SK-N-SH treated with all-trans-retinoic acid at 6 μM for 48 hours (cell line): Measurements from ENCODE around the gene INSIG2.

Experiments
- GLIS3 ChIP-seq: fragments of 250-450 bp; sonication (Bioruptor Pico); IDR thresholded peaks from 2 replicates; pipeline ENCODE4 v1.5.0; 2020; ENCODE audit warnings: mild to moderate bottlenecking, moderate library complexity
- ISL1 ChIP-seq: fragments of 250-450 bp; sonication (Bioruptor Pico); IDR thresholded peaks from 2 replicates; pipeline ENCODE4 v2.1.2; 2022; ENCODE audit warnings: mild to moderate bottlenecking, moderate library complexity
- PPARA ChIP-seq: fragments of 250-450 bp; sonication (Bioruptor Pico); IDR thresholded peaks from 2 replicates; pipeline ENCODE4 v1.5.0; 2020; ENCODE audit warnings: mild to moderate bottlenecking, borderline replicate concordance
- RARB ChIP-seq: fragments of 250-450 bp; sonication (Bioruptor Pico); IDR thresholded peaks from 2 replicates; pipeline ENCODE4 v1.8.0; 2021; ENCODE audit warnings: mild to moderate bottlenecking, moderate library complexity
- SNAI2 ChIP-seq: fragments of 250-450 bp; sonication (Bioruptor Pico); IDR thresholded peaks from 2 replicates; pipeline ENCODE4 v1.5.0; 2020; ENCODE audit warnings: mild to moderate bottlenecking, moderate library complexity
- ZFP30 ChIP-seq: fragments of 450-650 bp; formaldehyde crosslinking; IDR thresholded peaks from 2 replicates; pipeline ENCODE4 v1.5.0; 2022; ENCODE audit warnings: mild to moderate bottlenecking, moderate library complexity
- ZNF70 ChIP-seq: fragments of 450-650 bp; formaldehyde crosslinking; IDR thresholded peaks from 2 replicates; pipeline ENCODE4 v1.5.0; 2020; ENCODE audit warnings: mild to moderate bottlenecking, moderate library complexity
- TF ChIP-seq, protein P1 (sequence below): fragments of 250-450 bp; sonication (Bioruptor Pico); IDR thresholded peaks from 2 replicates; pipeline ENCODE4 v1.8.0; 2020; ENCODE audit warnings: mild to moderate bottlenecking, moderate library complexity, borderline replicate concordance
- TF ChIP-seq, protein P2 (sequence below): fragments of 250-450 bp; sonication (Bioruptor Pico); IDR thresholded peaks from 2 replicates; pipeline ENCODE4 v1.5.1; 2020; ENCODE audit warnings: low read depth, mild to moderate bottlenecking, moderate library complexity

DNA sequence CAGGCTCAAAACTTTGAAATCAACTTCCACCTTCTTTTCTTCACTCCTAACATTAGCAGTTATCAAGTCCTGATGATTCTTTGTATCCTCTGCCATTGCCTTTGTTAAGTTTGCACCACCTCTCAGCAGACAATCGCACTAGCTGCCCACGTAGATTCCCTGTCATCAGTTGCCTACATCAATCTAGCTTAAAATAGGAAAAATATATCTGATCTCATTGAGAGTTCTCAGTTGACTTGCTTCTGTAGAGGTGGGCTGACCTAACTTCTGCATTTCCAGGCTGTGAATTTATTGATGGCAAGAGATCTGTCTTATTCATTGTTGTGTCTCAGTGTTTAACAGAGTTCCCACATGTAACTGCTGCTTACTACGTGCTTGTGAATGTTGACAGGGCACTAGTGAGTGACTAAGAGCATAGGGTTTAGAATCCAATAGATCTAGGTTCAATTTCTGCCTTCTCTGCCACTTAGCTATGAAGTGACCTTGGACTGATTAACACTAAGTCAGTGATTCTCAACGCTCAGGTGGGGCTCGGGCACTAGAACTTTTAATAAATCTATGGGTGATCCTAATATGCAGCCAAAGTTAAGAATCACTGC is 3.7 kb upstream of the INSIG2 start:
- TF ChIP-seq, protein P1, sequence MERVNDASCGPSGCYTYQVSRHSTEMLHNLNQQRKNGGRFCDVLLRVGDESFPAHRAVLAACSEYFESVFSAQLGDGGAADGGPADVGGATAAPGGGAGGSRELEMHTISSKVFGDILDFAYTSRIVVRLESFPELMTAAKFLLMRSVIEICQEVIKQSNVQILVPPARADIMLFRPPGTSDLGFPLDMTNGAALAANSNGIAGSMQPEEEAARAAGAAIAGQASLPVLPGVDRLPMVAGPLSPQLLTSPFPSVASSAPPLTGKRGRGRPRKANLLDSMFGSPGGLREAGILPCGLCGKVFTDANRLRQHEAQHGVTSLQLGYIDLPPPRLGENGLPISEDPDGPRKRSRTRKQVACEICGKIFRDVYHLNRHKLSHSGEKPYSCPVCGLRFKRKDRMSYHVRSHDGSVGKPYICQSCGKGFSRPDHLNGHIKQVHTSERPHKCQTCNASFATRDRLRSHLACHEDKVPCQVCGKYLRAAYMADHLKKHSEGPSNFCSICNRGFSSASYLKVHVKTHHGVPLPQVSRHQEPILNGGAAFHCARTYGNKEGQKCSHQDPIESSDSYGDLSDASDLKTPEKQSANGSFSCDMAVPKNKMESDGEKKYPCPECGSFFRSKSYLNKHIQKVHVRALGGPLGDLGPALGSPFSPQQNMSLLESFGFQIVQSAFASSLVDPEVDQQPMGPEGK (CRISPR knock-in tag), result no peak
- TF ChIP-seq ZNF70 (CRISPR knock-in tag) (no peak), PPARA (CRISPR knock-in tag) (no peak), GLIS3 (CRISPR knock-in tag) (no peak), RARB (no peak), ISL1 (no peak), SNAI2 (CRISPR knock-in tag) (no peak), ZFP30 (CRISPR knock-in tag) (no peak)
- TF ChIP-seq, protein P2, sequence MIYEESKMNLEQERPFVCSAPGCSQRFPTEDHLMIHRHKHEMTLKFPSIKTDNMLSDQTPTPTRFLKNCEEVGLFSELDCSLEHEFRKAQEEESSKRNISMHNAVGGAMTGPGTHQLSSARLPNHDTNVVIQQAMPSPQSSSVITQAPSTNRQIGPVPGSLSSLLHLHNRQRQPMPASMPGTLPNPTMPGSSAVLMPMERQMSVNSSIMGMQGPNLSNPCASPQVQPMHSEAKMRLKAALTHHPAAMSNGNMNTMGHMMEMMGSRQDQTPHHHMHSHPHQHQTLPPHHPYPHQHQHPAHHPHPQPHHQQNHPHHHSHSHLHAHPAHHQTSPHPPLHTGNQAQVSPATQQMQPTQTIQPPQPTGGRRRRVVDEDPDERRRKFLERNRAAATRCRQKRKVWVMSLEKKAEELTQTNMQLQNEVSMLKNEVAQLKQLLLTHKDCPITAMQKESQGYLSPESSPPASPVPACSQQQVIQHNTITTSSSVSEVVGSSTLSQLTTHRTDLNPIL (CRISPR knock-in tag), result no peak
